A673 (cell line): ENCODE results near the gene LIMS1. TPM values are rescaled to one million over a fixed set of nuclear protein-coding genes. Genes with fewer than 3 reads are reported as not detected.
"Not testable (repeated sequence)": the region's sequence is repeated elsewhere in the genome, so short reads cannot be mapped to it uniquely, and the experiment has no call there.

ENCODE experiments used
- BruUV-seq: library from RNA; stranded (reverse); fragments of 400-500 nt; replicated peaks from 2 replicates; lab custom pipeline; 2021; lab: Mats Ljungman, UMichigan
- CTCF ChIA-PET: fragments of 300-600 bp; sonication (Branson Sonifier 250); formaldehyde crosslinking; loops from one replicate; lab custom pipeline; 2022; ENCODE audit warnings: antibody characterized with exemption; lab: Charles Lee
- POLR2A ChIA-PET: fragments of 300-600 bp; sonication (Branson Sonifier 250); formaldehyde crosslinking; loops from one replicate; lab custom pipeline; 2022; ENCODE audit warnings: antibody characterized with exemption; ENCODE audit not compliant: low non-redundant PET; lab: Charles Lee
- DNase-seq: peaks from one replicate; pipeline ENCODE4 v3.0.0-alpha.2; 2015; ENCODE audit warnings: low spot score
- H3K27ac ChIP-seq: fragments of 200-600 bp; sonication (generic); 2 replicates; pipeline ENCODE4 v1.5.1; 2016; ENCODE audit warnings: mixed run types, low read depth, mild to moderate bottlenecking, mixed read lengths, antibody characterized with exemption, low read length; ENCODE audit not compliant: poor library complexity, severe bottlenecking
- H3K27me3 ChIP-seq: fragments of 200-600 bp; sonication (generic); replicated peaks from 2 replicates; pipeline ENCODE4 v1.6.1; 2017; ENCODE audit warnings: mixed run types, low read depth, mild to moderate bottlenecking, mixed read lengths, antibody characterized with exemption, low read length; ENCODE audit not compliant: insufficient read depth, poor library complexity
- H3K36me3 ChIP-seq: fragments of 200-600 bp; sonication (generic); 2 replicates; pipeline ENCODE4 v1.6.1; 2016; ENCODE audit warnings: mixed run types, mild to moderate bottlenecking, mixed read lengths, antibody characterized with exemption, low read length; ENCODE audit not compliant: insufficient read depth, poor library complexity, severe bottlenecking
- H3K4me1 ChIP-seq: fragments of 200-600 bp; sonication (generic); 2 replicates; pipeline ENCODE4 v1.6.1; 2017; ENCODE audit warnings: mixed run types, mild to moderate bottlenecking, mixed read lengths, antibody characterized with exemption, low read length; ENCODE audit not compliant: insufficient read depth, poor library complexity, severe bottlenecking
- H3K4me3 ChIP-seq: fragments of 200-600 bp; sonication (generic); 2 replicates; pipeline ENCODE4 v1.5.1; 2016; ENCODE audit warnings: low read depth, mixed run types, mild to moderate bottlenecking, mixed read lengths, low read length; ENCODE audit not compliant: poor library complexity, severe bottlenecking
- H3K9me3 ChIP-seq: fragments of 200-600 bp; sonication (generic); 2 replicates; pipeline ENCODE4 v1.6.1; 2016; ENCODE audit warnings: mixed run types, low read depth, mild to moderate bottlenecking, mixed read lengths, antibody characterized with exemption, low read length; ENCODE audit not compliant: poor library complexity, severe bottlenecking
- CTCF ChIP-seq: fragments of 300-800, 200-600 bp; sonication (generic); conservative IDR thresholded peaks from 2 replicates; pipeline ENCODE4 v1.5.1; 2017; ENCODE audit warnings: low read depth, mild to moderate bottlenecking, antibody characterized with exemption, low read length, moderate library complexity, mixed read lengths
- EZH2 ChIP-seq: fragments of 200-600 bp; sonication (generic); IDR thresholded peaks from 2 replicates; pipeline ENCODE4 v1.6.1; 2017; ENCODE audit warnings: borderline replicate concordance, low read depth, mild to moderate bottlenecking, mixed read lengths, antibody characterized with exemption, low read length; ENCODE audit not compliant: poor library complexity, severe bottlenecking
- intact Hi-C: fragments of 100-400 bp; cut with micrococcal nuclease; formaldehyde crosslinking; loops from one replicate; pipeline ENCODE4 v1.10.0; 2022; ENCODE audit not compliant: unreplicated experiment
- total RNA-seq: library from RNA; stranded (reverse); gene quantifications from 2 replicates; pipeline ENCODE4 v1.2.3, GENCODE V29; 2021

LIMS1 gene
- total RNA-seq, 1 experiment from 2014 or later = 43.9 TPM

- no peak for TF ChIP-seq EZH2
- no peak for TF ChIP-seq CTCF
- H3K9me3 ChIP-seq = no peaks in the 10 kb centered on the region
- no TSS peak for BruUV-seq
- CTCF ChIA-PET = no interaction called here
- H3K4me1 ChIP-seq = no peaks in the 10 kb centered on the region
- H3K27ac ChIP-seq = peak within 1 kb of the TSS; percentile 95
- peak within 1 kb of the TSS; percentile 81 for H3K4me3 ChIP-seq
- POLR2A ChIA-PET = no interaction called here
- DNase-seq = peak; percentile 98
- H3K36me3 ChIP-seq = no peaks in the 10 kb centered on the region
- intact Hi-C loops = no loop called here
- H3K27me3 ChIP-seq = no peaks in the 10 kb centered on the region
Observed at GRCh38 chr2:108719149-108720044, 185.1 kb downstream of the LIMS1 start, which contains the start of gene RANBP2. Gene RANBP2 (plus strand): TSS chr2:108719482. CDS start chr2:108719607, 125 bp downstream.

GRCh38 chr2:108726048-108726447 is 191.8 kb downstream of the LIMS1 start:
- BruUV-seq, H3K9me3 ChIP-seq, POLR2A ChIA-PET, DNase-seq, CTCF ChIA-PET, H3K36me3 ChIP-seq, intact Hi-C loops, H3K27me3 ChIP-seq, H3K27ac ChIP-seq, H3K4me1 ChIP-seq, H3K4me3 ChIP-seq: not testable (repeated sequence)

- CTCF ChIA-PET, intact Hi-C loops, BruUV-seq, DNase-seq, H3K4me1 ChIP-seq, POLR2A ChIA-PET, H3K36me3 ChIP-seq, H3K4me3 ChIP-seq, H3K27ac ChIP-seq, H3K9me3 ChIP-seq, H3K27me3 ChIP-seq: not testable (repeated sequence)
Observed at GRCh38 chr2:108734656-108735055, 200.4 kb downstream of the LIMS1 start.

Other genes with a start within 250 kb of the LIMS1 start
- not detected in 2 replicates for gene SULT1C2, start 245.6 kb upstream of the LIMS1 start, total RNA-seq
- not detected in 2 replicates for gene SULT1C4, start 156.5 kb upstream of the LIMS1 start, total RNA-seq
- 25.4 and 27.2 TPM in 2 replicates for gene GCC2, start 85.3 kb upstream of the LIMS1 start, total RNA-seq
- gene RANBP2, start 185.0 kb downstream of the LIMS1 start, total RNA-seq = 78.2 and 92.3 TPM in 2 replicates